Fibroblast of mammary gland (primary cell): Measurements from ENCODE around the gene DIDO1.

Experiments
- DNase-seq: peaks from one replicate; pipeline ENCODE4 v3.0.0-alpha.2; 2010; ENCODE audit warnings: low read depth
- H3K4me3 ChIP-seq: 2 replicates; pipeline ENCODE4 v1.5.1; 2011; ENCODE audit warnings: low read depth, mild to moderate bottlenecking, low read length, moderate library complexity; ENCODE audit not compliant: control insufficient read depth
- CTCF ChIP-seq: conservative IDR thresholded peaks from 2 replicates; pipeline ENCODE4 v1.5.1; 2011; ENCODE audit warnings: low read depth, low read length, inconsistent platforms; ENCODE audit not compliant: control insufficient read depth, insufficient read depth

DIDO1 gene

GRCh38 chr20:62831361-62831788 is 94.9 kb downstream of the DIDO1 start:
- DNase-seq, result no peak
- H3K4me3 ChIP-seq, result no peak overlapping the region
- TF ChIP-seq CTCF, result no peak

- no peak overlapping the region for H3K4me3 ChIP-seq
- no peak for DNase-seq
- no peak for TF ChIP-seq CTCF
These were observed 95.5 kb downstream of the DIDO1 start for GRCh38 chr20:62830821-62831220.

- no peak for TF ChIP-seq CTCF
- no peak overlapping the region for H3K4me3 ChIP-seq
- DNase-seq, result no peak
These were observed 96.1 kb downstream of the DIDO1 start for GRCh38 chr20:62830251-62830650.

GRCh38 chr20:62829231-62830230 is 96.8 kb downstream of the DIDO1 start:
- no peak for TF ChIP-seq CTCF
- H3K4me3 ChIP-seq, result no peak overlapping the region
- no peak for DNase-seq

GRCh38 chr20:62828511-62829230 is 97.6 kb downstream of the DIDO1 start:
- TF ChIP-seq CTCF, result no peak
- DNase-seq, result no peak
- no peak overlapping the region for H3K4me3 ChIP-seq

DNA sequence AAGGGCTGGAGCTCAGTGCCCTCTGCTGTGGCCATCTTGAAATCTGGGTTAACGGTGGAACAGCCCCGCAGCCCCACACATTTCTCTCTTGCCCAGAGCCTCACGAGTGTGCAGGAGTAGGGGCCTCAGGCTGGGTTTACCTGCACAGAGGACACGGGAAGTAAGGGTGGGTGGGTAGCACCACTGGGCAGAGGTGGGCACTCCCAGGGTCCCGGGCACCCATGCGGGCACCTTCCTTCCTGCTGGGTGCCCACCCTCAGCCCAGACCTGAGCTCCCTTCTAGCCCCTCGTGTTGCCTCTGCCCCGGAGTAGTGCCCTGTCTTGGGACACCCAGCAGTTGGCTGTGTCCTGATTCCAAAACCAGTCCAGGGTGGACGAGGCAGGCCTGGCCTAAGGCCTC is 98.3 kb downstream of the DIDO1 start:
- no peak overlapping the region for H3K4me3 ChIP-seq
- no peak for DNase-seq
- TF ChIP-seq CTCF, result no peak
